ENCODE data around the gene ISX.
A peak's percentile ranks its signal among the peaks of the same experiment; 100 is the strongest.
"Not testable (repeated sequence)": the region's sequence is repeated elsewhere in the genome, so short reads cannot be mapped to it uniquely, and the experiment has no call there.

ISX gene

DNA sequence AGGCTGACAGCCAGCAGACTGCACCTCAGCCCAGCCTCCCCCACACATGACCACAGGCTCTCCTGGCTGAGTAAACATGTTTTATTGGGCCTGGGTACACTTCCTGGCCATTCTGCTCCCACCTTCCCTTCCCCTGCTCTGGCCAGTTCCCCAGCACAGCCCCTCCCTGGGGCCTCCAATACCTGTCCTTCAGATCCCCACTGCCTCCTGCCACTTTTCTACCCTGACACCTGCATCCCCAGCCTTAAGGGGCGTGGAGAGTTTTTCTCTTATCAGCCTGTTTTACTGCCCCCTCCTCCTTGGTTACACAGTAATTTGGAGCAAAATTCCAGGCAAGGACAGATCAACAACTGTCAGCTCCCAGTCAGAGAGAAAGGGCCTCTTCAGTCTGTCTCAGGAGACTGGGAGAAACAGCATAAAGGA lies at the start of gene ISX:
Gene ISX, plus strand, starts transcription at position 363 of the 423 bp plus-strand sequence. CDS start 930 bp downstream, outside the sequence.
- DNase-seq: no peak

DNA sequence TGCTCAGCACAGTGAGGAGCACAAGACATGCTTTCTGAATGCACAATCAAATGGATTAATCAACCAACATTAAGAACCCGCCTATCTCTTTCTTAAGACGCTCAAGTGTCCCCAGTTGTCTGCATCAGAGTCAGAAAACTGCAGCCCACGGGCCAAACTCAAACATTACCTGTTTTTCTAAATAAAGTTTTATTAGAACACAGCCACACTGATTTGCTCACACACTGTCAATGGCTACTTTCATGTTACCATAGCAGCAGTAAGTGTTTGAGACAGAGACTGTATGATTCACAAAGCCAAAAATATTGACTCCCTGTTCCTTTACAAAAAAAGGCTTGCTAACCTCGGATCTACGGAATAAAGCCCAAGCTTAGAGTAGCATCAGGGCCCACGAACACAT lies 49.0 kb upstream of the ISX start:
- no peak for DNase-seq

DNA sequence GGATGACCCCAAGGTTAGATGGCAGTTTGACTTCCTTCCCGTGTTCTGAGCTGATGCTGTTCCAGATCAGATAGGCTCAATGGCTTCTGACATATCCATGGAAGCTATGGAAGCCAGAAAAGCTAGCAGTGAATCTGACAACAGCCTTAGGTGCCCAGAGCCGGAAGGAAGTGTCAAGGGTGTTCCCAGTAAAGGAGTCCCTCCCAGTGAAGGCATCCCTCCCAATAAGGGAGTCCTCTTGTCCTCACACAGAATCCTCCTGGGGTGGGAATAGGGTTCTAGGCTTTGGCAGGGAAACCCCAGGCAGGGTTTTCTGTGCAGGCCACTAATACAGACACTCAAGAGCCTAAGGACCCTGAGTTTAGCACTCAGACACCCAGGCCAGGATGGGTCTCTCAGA lies 47.0 kb upstream of the ISX start:
- no peak for DNase-seq

DNA sequence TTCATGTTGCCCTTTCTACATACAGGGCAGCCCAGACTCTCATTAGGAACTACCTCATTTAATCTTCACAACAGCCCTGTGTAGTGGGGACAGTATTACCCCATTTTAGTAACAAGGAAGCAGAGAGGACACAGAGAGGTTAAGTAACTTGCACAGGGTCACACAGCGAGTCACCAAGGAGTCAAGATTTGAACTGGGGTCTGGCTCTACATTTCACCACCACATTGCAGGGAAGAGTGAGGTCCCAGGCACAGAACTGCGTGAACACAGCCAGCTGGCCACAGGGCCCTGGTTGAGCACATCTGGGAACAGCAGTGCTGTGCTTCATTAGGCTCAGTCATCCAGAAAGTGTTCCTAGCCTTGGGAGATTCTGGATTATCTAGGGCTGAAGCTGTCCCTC lies 45.4 kb upstream of the ISX start:
- no peak for DNase-seq

DNA sequence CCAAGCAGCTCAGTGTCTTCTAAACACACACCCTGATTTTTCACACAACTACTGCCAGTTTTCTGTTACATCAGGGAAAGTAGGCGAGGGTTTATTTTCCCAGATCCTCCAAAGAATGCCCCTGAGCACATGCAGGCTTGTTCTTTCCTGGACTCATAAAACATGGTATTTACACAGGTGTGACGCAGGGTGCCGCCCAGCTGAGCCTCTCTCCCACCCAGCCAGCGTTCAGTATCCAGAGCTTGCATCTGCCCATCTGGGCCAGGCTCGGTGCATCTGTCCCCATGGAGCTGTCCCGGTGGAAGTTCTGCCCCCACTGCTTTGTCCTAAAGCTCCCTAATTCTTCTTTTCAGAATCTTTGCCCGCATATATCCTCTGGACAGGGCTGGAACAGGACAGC lies 44.8 kb upstream of the ISX start:
- no peak for DNase-seq

DNA sequence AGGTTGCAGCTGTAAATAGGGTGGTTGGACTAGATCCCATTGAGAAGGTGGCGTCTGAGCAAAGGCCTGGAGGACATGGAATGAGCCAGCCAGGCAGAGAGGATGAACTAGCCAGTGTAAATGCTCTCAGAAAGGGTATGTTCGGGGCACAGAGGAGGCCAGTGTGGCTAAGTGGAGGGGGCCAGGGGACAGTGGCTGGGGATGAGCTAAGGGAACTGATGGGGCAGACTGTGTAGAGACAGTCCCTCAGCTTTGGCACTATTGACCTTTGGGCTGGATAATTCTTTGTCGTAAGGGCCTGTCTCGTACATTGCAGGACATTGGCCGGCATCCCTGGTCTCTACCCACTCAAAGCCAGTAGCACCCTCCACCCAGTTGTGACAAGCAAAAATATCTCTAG lies 43.7 kb upstream of the ISX start:
- no peak for DNase-seq

DNA sequence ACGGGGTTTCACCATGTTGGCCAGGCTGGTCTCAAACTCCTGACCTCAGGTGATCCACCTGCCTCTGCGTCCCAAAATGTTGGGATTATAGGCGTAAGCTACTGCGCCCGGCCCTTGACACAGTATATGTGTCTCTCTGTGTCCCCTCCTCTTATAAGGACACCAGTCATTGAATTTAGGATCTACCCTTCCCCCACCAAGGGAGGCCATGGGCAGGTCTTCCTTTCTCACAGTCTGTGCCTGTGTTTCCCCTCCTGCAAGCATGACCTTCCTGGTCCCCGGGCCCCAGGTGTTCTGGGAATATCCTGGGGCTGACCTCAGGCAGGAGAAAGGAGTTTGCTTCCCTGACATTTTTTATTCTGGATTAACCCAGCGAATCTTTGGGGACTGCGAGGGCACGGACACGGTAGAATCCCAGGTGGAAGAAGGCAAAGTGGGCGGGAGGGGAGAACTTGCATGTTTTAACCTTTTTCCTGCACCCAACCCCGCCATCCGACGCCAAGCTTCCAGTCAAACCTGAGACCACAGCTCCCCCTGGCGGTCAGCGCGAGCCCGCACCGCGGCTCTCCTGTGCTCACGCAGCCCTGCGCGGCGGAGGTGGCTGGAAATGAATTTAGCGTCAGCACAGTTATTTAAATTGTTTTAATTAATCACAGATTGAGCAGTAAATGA lies 42.1 kb upstream of the ISX start:
- DNase-seq: peak; percentile 62

DNA sequence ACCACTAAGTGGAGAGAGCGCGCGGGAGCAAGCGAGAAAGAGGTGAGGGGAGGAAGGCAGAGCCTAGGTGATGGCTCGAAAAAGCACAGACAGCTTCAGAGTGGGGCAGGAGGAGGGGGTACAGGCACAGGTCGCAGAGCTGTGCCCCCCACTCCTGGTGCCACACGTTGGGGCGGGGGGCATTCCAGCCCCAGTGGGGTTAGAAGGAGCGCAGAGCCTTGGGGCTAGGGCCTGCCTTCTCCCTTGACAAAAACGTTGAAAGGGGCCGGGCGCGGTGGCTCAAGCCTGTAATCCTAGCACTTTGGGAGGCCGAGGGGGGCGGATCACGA lies 41.6 kb upstream of the ISX start:
- DNase-seq: no peak

DNA sequence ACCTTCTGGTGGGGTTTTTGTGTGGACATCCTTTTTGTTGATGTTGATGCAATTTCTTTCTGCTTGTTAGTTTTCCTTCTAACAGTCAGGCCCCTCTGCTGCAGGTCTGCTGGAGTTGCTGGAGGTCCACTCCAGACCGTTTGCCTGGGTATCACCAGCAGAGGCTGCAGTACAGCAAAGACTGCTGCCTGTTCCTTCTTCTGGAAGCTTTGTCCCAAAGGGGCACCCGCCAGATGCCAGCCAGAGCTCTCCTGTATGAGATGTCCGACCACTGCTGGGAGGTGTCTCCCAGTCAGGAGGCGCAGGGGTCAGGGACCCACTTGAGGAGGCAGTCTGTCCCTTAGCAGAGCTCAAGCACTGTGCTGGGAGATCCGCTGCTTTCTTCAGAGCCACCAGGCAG lies 35.8 kb upstream of the ISX start:
- DNase-seq: not testable (repeated sequence)

DNA sequence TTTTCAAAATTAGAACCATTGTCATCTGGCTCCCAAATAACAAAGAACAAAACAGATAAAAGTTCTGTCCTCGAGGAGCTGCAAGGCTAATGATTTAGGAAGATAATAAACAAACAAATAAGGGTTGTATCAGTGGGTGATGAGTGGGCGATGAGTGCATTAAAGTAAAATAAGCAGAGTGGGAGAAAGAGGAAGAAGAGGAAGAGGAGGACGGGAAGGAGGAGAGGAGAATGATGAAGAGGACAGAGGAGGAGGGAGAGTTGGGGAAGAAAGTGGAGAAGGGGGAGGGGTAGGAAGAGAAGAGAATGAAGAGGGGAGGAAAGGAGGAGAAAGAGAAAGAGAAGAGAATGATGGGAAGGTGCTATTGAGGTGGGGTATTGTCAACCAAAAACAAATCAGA lies 33.4 kb upstream of the ISX start:
- DNase-seq: no peak

DNA sequence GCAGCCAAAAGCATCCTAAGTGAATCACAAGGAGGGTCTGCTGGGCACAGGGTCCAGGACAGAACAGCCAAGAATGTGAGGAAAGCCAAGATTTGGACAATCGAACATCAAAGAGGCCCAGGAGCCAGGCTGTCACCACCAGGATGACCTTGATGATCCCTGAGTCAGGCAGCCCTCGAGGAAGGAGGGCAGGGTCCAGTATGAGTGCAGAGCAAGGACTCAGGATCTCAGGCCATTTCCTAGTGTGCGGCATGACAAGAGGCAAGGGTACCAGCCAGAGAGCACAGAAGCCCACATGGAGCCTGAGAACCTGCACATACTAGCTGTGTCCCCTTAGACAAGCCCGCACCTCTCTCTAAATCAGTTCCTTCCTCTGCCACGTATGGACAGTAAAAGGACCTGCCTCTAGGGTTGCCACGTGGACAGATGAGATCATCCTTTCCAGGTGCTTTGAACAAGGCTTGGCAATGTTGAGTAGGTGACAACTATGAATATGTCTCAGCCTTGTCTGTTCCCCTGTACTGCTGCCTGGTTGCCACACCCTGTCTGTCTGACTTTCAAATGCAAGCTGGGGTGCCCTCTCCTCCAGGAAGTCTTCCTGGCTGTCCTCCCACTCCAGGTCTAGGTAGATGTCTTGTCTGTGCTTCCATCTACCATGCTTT lies 32.2 kb upstream of the ISX start:
- DNase-seq: no peak

DNA sequence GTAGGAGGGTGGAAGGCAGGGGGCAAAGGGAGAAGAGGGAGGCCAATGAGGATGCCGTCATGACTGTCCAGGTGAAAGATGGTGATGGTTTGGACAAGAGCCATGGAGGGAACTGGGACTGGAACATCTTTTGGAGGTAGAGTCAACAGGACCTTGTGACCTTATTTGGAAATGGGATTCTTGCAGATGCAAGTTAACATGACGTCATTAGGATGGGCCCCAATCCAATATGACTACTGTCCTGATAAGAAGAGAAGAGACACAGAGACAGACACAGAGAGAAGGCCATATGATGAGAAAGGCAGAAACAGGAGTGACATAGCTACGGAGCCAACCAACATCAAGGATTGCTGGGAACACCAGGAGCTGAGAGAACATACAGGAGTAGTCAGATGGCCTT lies 31.0 kb upstream of the ISX start:
- no peak for DNase-seq

DNA sequence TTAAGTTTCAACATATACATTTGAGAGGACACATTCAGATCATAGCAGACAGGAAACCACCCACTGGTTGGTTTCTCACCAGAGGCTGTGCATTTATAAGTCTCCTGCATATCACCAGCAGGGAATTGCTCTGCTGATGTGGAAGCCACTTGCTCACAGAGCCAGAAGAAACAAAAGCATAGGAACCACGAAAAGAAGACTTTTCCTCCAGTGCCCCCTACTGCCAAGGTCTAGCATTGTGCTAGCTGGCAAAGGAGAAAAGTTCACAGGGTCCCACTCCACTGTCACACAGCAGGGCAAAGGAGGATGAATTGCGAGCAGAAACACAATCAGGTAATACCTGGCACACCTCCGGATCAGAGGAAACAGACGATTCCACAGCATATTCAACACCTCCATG lies 28.9 kb upstream of the ISX start:
- no peak for DNase-seq

DNA sequence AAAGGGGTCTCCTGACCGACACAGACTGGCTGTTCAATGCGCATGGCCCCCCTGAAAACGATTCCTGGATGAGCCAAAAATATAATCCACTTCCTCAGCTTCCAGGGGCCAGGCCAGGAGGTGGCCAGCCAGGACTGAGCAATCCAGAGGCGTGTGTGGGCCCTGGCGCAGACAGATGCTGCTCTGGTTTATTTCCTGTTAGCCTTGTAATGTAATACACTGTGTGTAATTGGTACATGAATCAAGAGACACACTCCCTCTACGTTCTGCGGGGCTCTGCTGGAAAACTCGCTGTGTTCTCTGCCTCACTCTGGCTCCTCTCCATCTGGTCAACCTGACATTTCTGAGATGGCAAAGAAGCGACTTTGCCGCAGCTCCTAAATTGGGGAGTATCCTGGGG lies 26.3 kb upstream of the ISX start:
- no peak for DNase-seq

DNA sequence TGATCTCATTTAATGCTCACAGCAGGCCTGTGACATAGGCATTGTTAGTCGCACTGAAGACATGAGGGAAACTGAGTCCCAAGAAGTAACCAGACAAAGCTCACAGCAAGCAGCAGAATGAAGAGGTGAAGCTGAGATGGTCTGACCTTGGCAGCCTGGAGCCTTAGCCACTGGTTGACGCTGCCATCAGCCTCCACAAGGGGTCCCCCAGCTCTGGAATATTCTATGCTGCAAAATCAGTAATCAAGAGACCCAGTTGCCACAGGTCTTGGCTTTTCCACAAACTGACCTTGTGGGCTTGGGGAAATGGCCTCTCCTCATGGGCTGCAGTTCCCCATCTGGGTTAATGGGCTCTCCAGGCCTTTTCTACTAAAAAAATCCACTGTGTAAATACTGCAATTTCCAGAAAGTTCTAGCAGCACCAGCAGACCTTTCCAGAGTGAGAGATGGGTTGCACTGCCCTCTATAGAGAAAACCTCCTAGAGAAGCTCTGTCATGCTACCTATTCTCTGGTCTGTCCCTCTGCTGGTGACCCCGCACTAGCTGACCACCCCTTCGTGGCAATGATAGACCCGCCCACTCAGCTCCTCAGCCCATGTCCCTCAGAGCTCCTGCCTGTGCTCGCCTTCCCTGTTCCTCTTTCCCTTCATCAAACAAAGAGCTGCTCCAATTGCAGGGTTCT lies 22.6 kb upstream of the ISX start:
- DNase-seq: no peak

DNA sequence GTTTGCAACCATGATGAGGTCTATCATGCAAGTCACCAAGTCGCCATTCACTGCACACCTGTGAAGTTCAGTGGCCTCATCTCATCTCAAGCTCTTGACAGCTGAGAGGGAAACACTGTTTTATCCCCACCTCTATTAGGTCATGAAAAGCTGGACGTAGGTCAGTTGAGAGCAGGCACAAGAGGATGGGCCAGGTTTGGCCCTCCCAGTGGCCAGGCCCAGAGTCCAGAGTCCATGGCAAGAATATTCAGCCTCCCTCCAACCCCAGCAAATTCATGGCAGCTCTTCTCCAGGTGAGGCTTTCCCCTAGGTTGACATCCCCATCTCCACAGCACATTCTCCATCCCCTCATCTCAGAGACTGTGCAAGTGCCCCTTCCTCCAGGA lies 22.0 kb upstream of the ISX start:
- no peak for DNase-seq

DNA sequence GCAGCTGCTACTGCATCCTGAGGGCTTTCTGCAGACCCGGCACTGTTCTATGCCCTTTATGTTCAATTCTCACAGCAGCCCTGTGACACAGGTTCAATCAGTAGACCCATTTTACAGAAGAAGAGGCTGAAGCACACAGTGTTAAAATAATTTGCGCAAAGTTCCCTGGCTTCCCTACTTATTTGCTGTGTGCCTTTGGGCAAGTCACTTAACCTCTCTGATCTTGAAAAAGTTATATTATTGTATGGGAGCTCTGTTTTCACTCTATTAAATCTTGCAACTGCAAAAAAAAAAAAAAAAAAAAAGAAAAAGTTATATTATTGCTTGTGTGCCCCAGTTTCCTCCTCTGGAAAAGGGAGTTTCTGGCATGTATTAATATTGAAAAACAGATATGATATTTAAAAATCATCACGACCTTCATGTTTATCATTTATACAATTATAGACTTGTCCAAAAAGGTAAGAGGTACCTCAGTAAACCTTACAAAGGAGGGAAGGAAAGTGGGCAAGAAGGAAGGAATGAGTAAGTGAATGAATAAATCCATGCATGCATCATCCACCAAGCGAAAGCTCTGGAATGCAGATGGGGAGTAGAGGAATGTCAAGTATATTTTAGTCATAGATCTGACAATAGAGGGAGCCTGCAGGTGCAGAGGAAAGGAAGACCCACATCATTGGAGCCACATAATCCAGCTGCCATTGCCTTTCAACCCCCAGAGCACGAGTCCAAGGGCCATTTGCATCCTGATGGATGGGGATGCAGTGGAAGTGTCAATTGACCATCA lies 21.2 kb upstream of the ISX start:
- no peak for DNase-seq

DNA sequence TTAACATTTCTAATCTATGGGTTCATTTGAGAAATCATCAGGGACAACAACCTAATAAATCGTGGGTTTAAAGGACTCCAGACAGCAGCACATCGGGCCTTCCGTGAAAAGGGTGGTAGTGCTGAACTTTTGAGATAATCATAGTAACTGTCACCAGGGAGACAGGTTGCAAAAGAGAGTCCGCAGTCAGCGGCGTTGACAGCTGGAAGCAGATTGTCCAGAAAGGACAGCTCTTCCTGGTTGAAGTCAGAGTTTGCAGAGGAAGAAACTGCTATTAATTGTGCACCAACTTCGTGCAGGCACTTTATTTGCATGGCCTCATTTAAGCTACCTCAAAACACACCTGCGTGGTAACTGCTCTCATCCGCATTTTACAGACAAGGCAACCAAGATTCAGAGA lies 20.5 kb upstream of the ISX start:
- DNase-seq: no peak

DNA sequence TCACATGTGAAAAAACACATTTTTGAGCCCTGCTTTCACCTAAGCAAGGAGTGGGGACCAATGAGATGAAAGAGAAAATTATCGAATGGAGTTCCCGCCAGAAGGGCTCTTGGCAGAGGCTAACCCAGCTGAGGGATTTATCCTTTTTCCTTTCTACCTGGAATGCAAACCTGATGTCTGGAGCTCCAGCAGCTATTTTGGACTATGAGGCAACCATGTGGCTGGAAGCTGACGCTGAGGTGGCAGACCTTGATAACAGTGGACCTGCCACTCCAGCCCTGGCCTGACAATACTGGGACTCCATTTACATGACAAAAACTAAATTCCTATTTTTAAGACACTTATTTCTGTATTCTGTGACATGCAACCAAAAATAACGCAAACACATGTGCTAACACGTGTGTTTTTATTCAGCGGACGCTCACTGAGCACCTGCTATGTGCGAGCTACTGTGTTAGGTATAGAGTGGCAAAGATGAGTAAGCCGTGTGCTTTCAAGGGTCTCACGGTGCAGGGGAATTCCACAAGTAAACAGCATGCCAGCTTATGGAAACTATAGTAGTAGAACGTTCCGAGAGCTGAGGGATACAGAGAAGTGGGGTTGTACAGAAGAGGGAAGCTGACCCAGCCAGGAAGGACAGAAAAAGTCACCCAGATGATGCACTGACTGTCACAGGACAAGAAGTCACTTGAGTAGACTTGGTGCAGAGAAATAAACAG lies 19.1 kb upstream of the ISX start:
- no peak for DNase-seq

DNA sequence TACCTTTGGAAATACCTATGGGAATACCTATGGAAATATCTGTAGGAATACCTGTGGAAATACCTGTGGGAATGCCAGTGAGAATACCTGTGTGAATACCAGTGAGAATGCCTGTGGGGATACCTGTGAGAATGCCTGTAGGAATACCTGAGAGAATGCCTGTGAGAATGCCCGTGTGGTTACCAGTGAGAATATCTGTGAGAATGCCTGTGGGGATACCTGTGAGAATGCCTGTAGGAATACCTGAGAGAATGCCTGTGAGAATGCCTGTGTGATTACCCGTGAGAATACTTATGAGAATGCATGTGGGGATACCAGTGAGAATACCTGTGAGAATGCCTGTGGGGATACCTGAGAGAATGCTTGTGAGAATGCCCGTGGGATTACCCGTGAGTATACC lies 15.9 kb upstream of the ISX start:
- not testable (repeated sequence) for DNase-seq

DNA sequence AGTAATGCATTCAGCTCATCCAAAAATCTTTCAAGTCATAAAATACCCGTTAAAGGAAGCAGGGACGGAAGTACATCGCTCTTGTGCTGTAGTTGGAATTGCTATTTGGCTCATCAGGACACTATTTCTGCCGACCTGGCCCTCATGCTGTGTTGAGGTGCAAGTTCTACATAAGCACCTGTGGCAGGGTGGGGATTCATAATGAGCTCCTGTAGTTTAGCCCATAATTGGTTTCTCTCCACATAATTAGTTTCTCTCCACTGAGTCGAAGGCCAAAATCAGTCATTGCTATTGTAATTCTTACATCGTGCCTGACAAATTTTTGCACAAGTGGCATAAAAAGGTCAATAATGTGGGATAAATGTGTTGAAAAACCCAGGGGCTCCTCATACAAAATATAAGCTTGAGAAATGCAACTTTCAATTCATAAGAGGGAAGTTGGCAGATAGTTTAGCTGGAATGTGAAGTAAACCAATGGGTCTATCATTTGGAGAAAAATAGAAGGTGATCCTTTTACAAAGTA lies 14.9 kb upstream of the ISX start:
- no peak for DNase-seq

DNA sequence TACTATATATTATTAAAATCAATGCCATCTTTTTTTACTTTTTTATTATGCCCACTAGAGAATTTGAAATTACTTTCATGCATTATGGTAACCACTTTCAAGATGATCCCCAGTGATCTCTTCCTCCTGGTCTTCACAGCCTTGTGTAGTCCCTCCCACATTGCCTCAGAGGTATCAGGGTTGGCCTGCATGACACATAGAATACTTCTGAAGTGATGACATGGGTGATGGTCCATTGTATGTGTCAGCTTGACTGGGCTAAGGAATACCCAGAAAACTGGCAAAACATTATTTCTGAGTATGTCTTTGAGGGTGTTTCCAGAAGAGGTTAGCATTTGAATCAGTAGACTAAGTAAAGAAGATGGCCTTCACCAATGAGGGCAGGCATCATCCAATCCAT lies 14.2 kb upstream of the ISX start:
- no peak for DNase-seq

Measured in NCI-H2227 treated with DMSO at 0.1 percent for 48 hours (cell line).